Neural cell (in vitro differentiated cells): ENCODE results near the gene ZNF385D.

ENCODE experiments used
- MXI1 ChIP-seq: fragments of 450-650 bp; conservative IDR thresholded peaks from 2 replicates; pipeline ENCODE4 v1.6.1; 2014; ENCODE audit warnings: antibody characterized with exemption, mild to moderate bottlenecking; ENCODE audit not compliant: poor library complexity, severe bottlenecking
- RAD21 ChIP-seq: fragments of 450-650 bp; conservative IDR thresholded peaks from 2 replicates; pipeline ENCODE4 v1.6.1; 2014; ENCODE audit warnings: antibody characterized with exemption, mild to moderate bottlenecking, moderate library complexity
- TF ChIP-seq, protein P1 (sequence below): fragments of 450-650 bp; IDR thresholded peaks from 2 replicates; pipeline ENCODE4 v1.5.1; 2014; ENCODE audit warnings: antibody characterized with exemption, mild to moderate bottlenecking, moderate library complexity; ENCODE audit not compliant: poor library complexity, severe bottlenecking

DNA sequence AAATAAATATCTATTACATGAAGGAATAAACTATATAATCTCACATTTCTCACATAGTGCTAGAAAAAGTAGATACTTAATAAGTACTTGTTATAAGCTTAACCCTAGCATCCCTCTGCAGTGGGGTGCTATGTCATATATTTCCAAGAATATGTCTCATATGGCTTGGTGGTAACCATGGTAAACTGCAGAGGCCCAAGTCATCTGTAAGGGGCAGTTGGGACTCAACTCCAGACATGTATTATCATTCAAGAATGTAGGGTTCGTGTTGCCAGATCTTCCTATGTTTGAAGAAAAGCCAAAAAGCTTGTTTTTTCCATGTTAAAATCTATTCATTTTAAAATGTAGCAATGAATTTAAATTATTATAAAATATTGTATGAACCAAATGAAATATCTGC is 46.2 kb downstream of the ZNF385D start:
- TF ChIP-seq RAD21 (no peak), MXI1 (no peak)
- TF ChIP-seq, protein P1, sequence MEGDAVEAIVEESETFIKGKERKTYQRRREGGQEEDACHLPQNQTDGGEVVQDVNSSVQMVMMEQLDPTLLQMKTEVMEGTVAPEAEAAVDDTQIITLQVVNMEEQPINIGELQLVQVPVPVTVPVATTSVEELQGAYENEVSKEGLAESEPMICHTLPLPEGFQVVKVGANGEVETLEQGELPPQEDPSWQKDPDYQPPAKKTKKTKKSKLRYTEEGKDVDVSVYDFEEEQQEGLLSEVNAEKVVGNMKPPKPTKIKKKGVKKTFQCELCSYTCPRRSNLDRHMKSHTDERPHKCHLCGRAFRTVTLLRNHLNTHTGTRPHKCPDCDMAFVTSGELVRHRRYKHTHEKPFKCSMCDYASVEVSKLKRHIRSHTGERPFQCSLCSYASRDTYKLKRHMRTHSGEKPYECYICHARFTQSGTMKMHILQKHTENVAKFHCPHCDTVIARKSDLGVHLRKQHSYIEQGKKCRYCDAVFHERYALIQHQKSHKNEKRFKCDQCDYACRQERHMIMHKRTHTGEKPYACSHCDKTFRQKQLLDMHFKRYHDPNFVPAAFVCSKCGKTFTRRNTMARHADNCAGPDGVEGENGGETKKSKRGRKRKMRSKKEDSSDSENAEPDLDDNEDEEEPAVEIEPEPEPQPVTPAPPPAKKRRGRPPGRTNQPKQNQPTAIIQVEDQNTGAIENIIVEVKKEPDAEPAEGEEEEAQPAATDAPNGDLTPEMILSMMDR = no peak
